HL-60 (cell line): Measurements from ENCODE around the gene RBM7.

ENCODE experiments used
- POLR2AphosphoS5 ChIP-seq: IDR thresholded peaks from 2 replicates; pipeline ENCODE4 v1.6.1; 2012; ENCODE audit warnings: low read depth
- SPI1 ChIP-seq: IDR thresholded peaks from 2 replicates; pipeline ENCODE4 v1.6.1; 2012; ENCODE audit warnings: low read depth, mild to moderate bottlenecking, borderline replicate concordance
- TF ChIP-seq, protein P1 (sequence below): IDR thresholded peaks from one replicate; pipeline ENCODE4 v1.5.1; 2011; ENCODE audit warnings: low read length, control low read depth, inconsistent platforms; ENCODE audit not compliant: insufficient read depth
- TF ChIP-seq, protein P2 (sequence below): IDR thresholded peaks from 2 replicates; pipeline ENCODE4 v1.6.1; 2012; ENCODE audit warnings: low read depth; ENCODE audit not compliant: insufficient replicate concordance

DNA sequence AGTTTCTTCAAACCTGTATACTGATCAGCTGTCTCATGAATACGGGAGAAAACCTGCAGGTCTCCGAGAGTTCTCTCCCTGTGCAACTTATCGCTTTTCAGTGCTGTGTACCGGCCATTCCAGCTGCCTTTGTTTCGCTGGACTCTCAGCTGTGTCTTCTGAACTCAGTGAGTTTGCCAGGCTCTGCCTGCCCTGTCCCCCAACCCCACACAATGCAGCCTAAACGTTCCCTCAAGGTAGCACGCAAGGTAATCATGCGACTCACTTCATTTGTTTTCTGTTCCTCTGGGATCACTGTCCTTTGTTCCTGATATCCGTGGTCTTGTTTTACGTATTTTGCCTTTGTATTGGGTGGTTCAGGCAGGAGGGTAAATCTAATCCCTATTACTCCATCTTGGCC, 13.5 kb downstream of the RBM7 start:
- TF ChIP-seq, protein P1, sequence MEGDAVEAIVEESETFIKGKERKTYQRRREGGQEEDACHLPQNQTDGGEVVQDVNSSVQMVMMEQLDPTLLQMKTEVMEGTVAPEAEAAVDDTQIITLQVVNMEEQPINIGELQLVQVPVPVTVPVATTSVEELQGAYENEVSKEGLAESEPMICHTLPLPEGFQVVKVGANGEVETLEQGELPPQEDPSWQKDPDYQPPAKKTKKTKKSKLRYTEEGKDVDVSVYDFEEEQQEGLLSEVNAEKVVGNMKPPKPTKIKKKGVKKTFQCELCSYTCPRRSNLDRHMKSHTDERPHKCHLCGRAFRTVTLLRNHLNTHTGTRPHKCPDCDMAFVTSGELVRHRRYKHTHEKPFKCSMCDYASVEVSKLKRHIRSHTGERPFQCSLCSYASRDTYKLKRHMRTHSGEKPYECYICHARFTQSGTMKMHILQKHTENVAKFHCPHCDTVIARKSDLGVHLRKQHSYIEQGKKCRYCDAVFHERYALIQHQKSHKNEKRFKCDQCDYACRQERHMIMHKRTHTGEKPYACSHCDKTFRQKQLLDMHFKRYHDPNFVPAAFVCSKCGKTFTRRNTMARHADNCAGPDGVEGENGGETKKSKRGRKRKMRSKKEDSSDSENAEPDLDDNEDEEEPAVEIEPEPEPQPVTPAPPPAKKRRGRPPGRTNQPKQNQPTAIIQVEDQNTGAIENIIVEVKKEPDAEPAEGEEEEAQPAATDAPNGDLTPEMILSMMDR = no peak
- TF ChIP-seq SPI1 (no peak), POLR2AphosphoS5 (no peak)
- TF ChIP-seq, protein P2, sequence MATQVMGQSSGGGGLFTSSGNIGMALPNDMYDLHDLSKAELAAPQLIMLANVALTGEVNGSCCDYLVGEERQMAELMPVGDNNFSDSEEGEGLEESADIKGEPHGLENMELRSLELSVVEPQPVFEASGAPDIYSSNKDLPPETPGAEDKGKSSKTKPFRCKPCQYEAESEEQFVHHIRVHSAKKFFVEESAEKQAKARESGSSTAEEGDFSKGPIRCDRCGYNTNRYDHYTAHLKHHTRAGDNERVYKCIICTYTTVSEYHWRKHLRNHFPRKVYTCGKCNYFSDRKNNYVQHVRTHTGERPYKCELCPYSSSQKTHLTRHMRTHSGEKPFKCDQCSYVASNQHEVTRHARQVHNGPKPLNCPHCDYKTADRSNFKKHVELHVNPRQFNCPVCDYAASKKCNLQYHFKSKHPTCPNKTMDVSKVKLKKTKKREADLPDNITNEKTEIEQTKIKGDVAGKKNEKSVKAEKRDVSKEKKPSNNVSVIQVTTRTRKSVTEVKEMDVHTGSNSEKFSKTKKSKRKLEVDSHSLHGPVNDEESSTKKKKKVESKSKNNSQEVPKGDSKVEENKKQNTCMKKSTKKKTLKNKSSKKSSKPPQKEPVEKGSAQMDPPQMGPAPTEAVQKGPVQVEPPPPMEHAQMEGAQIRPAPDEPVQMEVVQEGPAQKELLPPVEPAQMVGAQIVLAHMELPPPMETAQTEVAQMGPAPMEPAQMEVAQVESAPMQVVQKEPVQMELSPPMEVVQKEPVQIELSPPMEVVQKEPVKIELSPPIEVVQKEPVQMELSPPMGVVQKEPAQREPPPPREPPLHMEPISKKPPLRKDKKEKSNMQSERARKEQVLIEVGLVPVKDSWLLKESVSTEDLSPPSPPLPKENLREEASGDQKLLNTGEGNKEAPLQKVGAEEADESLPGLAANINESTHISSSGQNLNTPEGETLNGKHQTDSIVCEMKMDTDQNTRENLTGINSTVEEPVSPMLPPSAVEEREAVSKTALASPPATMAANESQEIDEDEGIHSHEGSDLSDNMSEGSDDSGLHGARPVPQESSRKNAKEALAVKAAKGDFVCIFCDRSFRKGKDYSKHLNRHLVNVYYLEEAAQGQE = no peak
